ENCODE measurements around the gene HDHD3. TPM values are rescaled to one million over a fixed set of nuclear protein-coding genes. Genes with fewer than 3 reads are reported as not detected.
A peak's percentile ranks its signal among the peaks of the same experiment; 100 is the strongest.

Gene HDHD3
- polyA plus RNA-seq, 1 of the 3 experiments (the other 2 are of a cell fraction): 17.1 TPM

GRCh38 chr9:113401027-113401792, 24.4 kb upstream of the HDHD3 start, which contains the start of gene ALAD (continued):
- TF ChIP-seq ELF1 (IDR thresholded peaks at IDR 0.05) (peak; percentile 83), RCOR1 (IDR thresholded peaks at IDR 0.05; ENCODE audit: low read length) (peak; percentile 59), NFIC (IDR thresholded peaks at IDR 0.05; ENCODE audit: borderline replicate concordance) (no peak), JUND (IDR thresholded peaks at IDR 0.05) (no peak), CTCF (IDR thresholded peaks at IDR 0.05) (peak; percentile 93), SIN3A (IDR thresholded peaks at IDR 0.05; ENCODE audit: borderline replicate concordance, low read depth, low read length) (peak; percentile 52; the same call in 1 of the 2 replicates), TCF12 (IDR thresholded peaks at IDR 0.05) (no peak), RXRA (IDR thresholded peaks at IDR 0.05; ENCODE audit: borderline replicate concordance, low read depth) (no peak), CHD2 (IDR thresholded peaks at IDR 0.05; ENCODE audit: low read length, partially characterized antibody) (peak; percentile 54), ZBTB33 (IDR thresholded peaks at IDR 0.05; ENCODE audit: borderline replicate concordance, low read depth) (no peak), GABPA (IDR thresholded peaks at IDR 0.05; ENCODE audit: low read depth) (peak; percentile 67), MAX (IDR thresholded peaks at IDR 0.05; ENCODE audit: low read depth) (peak; percentile 62)
- TF ChIP-seq, protein P1, sequence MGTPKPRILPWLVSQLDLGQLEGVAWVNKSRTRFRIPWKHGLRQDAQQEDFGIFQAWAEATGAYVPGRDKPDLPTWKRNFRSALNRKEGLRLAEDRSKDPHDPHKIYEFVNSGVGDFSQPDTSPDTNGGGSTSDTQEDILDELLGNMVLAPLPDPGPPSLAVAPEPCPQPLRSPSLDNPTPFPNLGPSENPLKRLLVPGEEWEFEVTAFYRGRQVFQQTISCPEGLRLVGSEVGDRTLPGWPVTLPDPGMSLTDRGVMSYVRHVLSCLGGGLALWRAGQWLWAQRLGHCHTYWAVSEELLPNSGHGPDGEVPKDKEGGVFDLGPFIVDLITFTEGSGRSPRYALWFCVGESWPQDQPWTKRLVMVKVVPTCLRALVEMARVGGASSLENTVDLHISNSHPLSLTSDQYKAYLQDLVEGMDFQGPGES (IDR thresholded peaks at IDR 0.05; ENCODE audit: low read depth, low read length): no peak
- TF ChIP-seq, protein P2, sequence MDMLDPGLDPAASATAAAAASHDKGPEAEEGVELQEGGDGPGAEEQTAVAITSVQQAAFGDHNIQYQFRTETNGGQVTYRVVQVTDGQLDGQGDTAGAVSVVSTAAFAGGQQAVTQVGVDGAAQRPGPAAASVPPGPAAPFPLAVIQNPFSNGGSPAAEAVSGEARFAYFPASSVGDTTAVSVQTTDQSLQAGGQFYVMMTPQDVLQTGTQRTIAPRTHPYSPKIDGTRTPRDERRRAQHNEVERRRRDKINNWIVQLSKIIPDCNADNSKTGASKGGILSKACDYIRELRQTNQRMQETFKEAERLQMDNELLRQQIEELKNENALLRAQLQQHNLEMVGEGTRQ (IDR thresholded peaks at IDR 0.05; ENCODE audit: borderline replicate concordance, low read depth, low read length): no peak

Measured in SK-N-SH (cell line).